CD4-positive, CD25-positive, alpha-beta regulatory T cell (primary cell): ENCODE measurements around the gene ADGRG6. TPM values are rescaled to one million over a fixed set of nuclear protein-coding genes. Genes with fewer than 3 reads are reported as not detected.
A peak's percentile ranks its signal among the peaks of the same experiment; 100 is the strongest.

Source experiments
- ATAC-seq, 2 donors: fragments of 150-1000 bp; cut with Tn5 transposase; one replicate each; pipeline ENCODE4 v1.10.0; 2021; ENCODE audit warnings: low read depth in 2 of 2, moderate number of reproducible peaks in 2 of 2, moderate library complexity in 1 of 2
- DNase-seq, 3 donors: peaks; one replicate each; pipeline versions ENCODE4 v3.0.0 to v3.0.0-alpha.2; 2012 to 2022; ENCODE audit warnings: mixed read lengths in 1 of 3
- H3K27ac ChIP-seq: one replicate; pipeline ENCODE4 v1.7.0; 2013; ENCODE audit warnings: mild to moderate bottlenecking, low read length; ENCODE audit not compliant: insufficient read depth, poor library complexity, severe bottlenecking
- H3K27me3 ChIP-seq: one replicate; pipeline ENCODE4 v1.7.0; 2013; ENCODE audit warnings: low read length; ENCODE audit not compliant: control insufficient read depth, insufficient read depth
- H3K36me3 ChIP-seq: one replicate; pipeline ENCODE4 v1.7.0; 2013; ENCODE audit warnings: mild to moderate bottlenecking, low read length, moderate library complexity; ENCODE audit not compliant: control insufficient read depth, insufficient read depth
- H3K4me1 ChIP-seq: 2 replicates; pipeline ENCODE4 v1.7.0; 2013; ENCODE audit warnings: mild to moderate bottlenecking, low read length; ENCODE audit not compliant: insufficient read depth, control insufficient read depth, poor library complexity, severe bottlenecking
- H3K4me3 ChIP-seq: one replicate; pipeline ENCODE4 v1.7.0; 2013; ENCODE audit warnings: low read depth, mild to moderate bottlenecking, low read length, moderate library complexity
- H3K9me3 ChIP-seq, 2 experiments: 1 replicate in 1 of 2; 2 replicates in 1 of 2; pipeline ENCODE4 v1.7.0; 2013; ENCODE audit warnings: low read length in 2 of 2, mild to moderate bottlenecking in 1 of 2, moderate library complexity in 1 of 2; ENCODE audit not compliant: control insufficient read depth in 2 of 2
- H3K27ac Mint-ChIP-seq, 3 donors: one replicate each; pipeline ENCODE4 v1.8.0; 2020 to 2022; ENCODE audit warnings: mild to moderate bottlenecking in 3 of 3, mixed read lengths in 3 of 3, moderate library complexity in 2 of 3
- H3K27me3 Mint-ChIP-seq: one replicate; pipeline ENCODE4 v1.8.0; 2022; ENCODE audit warnings: mild to moderate bottlenecking, mixed read lengths
- H3K36me3 Mint-ChIP-seq: one replicate; pipeline ENCODE4 v1.8.0; 2020; ENCODE audit warnings: mixed read lengths
- H3K4me1 Mint-ChIP-seq, 4 donors: one replicate each; pipeline ENCODE4 v1.8.0; 2020 to 2022; ENCODE audit warnings: mixed read lengths in 4 of 4, mild to moderate bottlenecking in 1 of 4
- H3K4me3 Mint-ChIP-seq, 4 donors: one replicate each; pipeline ENCODE4 v1.8.0; 2020 to 2022; ENCODE audit warnings: mild to moderate bottlenecking in 4 of 4, mixed read lengths in 4 of 4, moderate library complexity in 3 of 4
- H3K9me3 Mint-ChIP-seq, 7 donors: one replicate each; pipeline ENCODE4 v1.8.0; 2020 to 2022; ENCODE audit warnings: mixed read lengths in 7 of 7, mild to moderate bottlenecking in 3 of 7, moderate library complexity in 2 of 7
- polyA plus RNA-seq, 4 donors: library from polyadenylated mRNA; unstranded; fragments of 300-500 nt; fragmentation: Illumina TruSeq; gene quantifications; one replicate each; pipeline ENCODE4 v1.2.3, GENCODE V29; 2021
- total RNA-seq: library from RNA; stranded (reverse); gene quantifications from one replicate; pipeline ENCODE4 v1.2.3, GENCODE V29; 2022

Gene ADGRG6
- total and polyA plus RNA-seq, 5 donors from 2014 or later: 0.74 TPM; not detected in 4

- H3K4me3 Mint-ChIP-seq: no peak overlapping the region
- H3K4me1 Mint-ChIP-seq: peaks cover 0 to 4% (median 0%) of the 10 kb centered on the region in 4 donors
- no peak for DNase-seq
- H3K4me3 ChIP-seq: no peak overlapping the region
- no peaks in the 10 kb centered on the region for H3K9me3 ChIP-seq
- no peaks in the 10 kb centered on the region for H3K36me3 Mint-ChIP-seq
- no peak overlapping the region for H3K27ac ChIP-seq
- no peaks in the 10 kb centered on the region for H3K36me3 ChIP-seq
- ATAC-seq: no peak
- no peaks in the 10 kb centered on the region for H3K27me3 ChIP-seq
- peaks cover 11% of the 10 kb centered on the region for H3K27me3 Mint-ChIP-seq
- no peak overlapping the region for H3K27ac Mint-ChIP-seq
- no peaks in the 10 kb centered on the region for H3K9me3 Mint-ChIP-seq
- H3K4me1 ChIP-seq: no peaks in the 10 kb centered on the region
Observed at GRCh38 chr6:142292166-142292924, 9.5 kb upstream of the ADGRG6 start.

GRCh38 chr6:142293121-142293520 lies 8.7 kb upstream of the ADGRG6 start:
- Mint-ChIP-seq H3K4me1 (peaks cover 0 to 4% (median 0%) of the 10 kb centered on the region in 4 donors), H3K27ac (no peak overlapping the region), H3K4me3 (no peak overlapping the region), H3K36me3 (no peaks in the 10 kb centered on the region), H3K27me3 (peaks cover 13% of the 10 kb centered on the region), H3K9me3 (no peaks in the 10 kb centered on the region)
- no peaks in the 10 kb centered on the region for H3K36me3 ChIP-seq
- no peak overlapping the region for H3K27ac ChIP-seq
- H3K4me1 ChIP-seq: no peaks in the 10 kb centered on the region
- DNase-seq: no peak
- no peak overlapping the region for H3K4me3 ChIP-seq
- ATAC-seq: no peak
- H3K27me3 ChIP-seq: no peaks in the 10 kb centered on the region
- no peaks in the 10 kb centered on the region for H3K9me3 ChIP-seq

DNA sequence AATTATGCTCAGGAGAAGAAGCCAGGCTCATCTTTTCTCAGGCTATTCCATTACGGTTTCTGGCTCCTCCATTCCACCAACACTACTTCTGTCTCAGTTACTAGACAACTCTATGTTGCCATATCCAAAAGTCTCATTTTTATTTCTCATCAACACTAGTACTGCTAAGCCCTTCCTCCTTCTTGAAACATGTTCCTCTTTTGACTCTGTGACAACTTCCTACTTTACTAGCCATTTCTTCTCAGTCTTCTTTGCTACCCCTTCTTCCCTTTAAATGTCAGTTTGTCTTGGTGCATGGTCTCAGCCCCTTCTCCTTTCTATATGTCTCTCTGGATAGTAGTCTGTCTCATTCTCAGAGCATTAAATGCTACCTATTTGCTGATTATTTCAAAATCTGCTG lies 7.1 kb upstream of the ADGRG6 start:
- Mint-ChIP-seq H3K27me3 (peaks cover 16% of the 10 kb centered on the region), H3K9me3 (no peaks in the 10 kb centered on the region), H3K36me3 (no peaks in the 10 kb centered on the region), H3K27ac (peak overlapping the region in 1 of 3 donors; percentile 16), H3K4me3 (no peak overlapping the region), H3K4me1 (peaks cover 0 to 4% (median 0%) of the 10 kb centered on the region in 4 donors)
- ATAC-seq (no peak), DNase-seq (no peak)
- no peak overlapping the region for H3K27ac ChIP-seq
- H3K4me1 ChIP-seq: no peaks in the 10 kb centered on the region
- no peaks in the 10 kb centered on the region for H3K9me3 ChIP-seq
- no peak overlapping the region for H3K4me3 ChIP-seq
- H3K27me3 ChIP-seq: no peaks in the 10 kb centered on the region
- H3K36me3 ChIP-seq: no peaks in the 10 kb centered on the region

- Histone ChIP-seq H3K27me3 (peaks cover 9% of the 10 kb centered on the region), H3K4me1 (peaks cover 5% of the 10 kb centered on the region), H3K4me3 (no peak overlapping the region), H3K36me3 (no peaks in the 10 kb centered on the region), H3K9me3 (no peaks in the 10 kb centered on the region), H3K27ac (no peak overlapping the region)
- H3K27ac Mint-ChIP-seq: no peak overlapping the region
- H3K36me3 Mint-ChIP-seq: no peaks in the 10 kb centered on the region
- DNase-seq (no peak), ATAC-seq (no peak)
- H3K4me1 Mint-ChIP-seq: peaks cover 0 to 4% (median 3%) of the 10 kb centered on the region in 4 donors
- H3K9me3 Mint-ChIP-seq: peaks cover 0 to 2% (median 0%) of the 10 kb centered on the region in 7 donors
- H3K27me3 Mint-ChIP-seq: peaks cover 22% of the 10 kb centered on the region
- no peak overlapping the region for H3K4me3 Mint-ChIP-seq
Observed at GRCh38 chr6:142296975-142297604, 4.7 kb upstream of the ADGRG6 start.

- H3K27ac Mint-ChIP-seq: no peak overlapping the region
- H3K4me3 Mint-ChIP-seq: no peak overlapping the region
- no peak overlapping the region for H3K27ac ChIP-seq
- H3K9me3 ChIP-seq: no peaks in the 10 kb centered on the region
- no peaks in the 10 kb centered on the region for H3K36me3 Mint-ChIP-seq
- peaks cover 0 to 9% (median 3%) of the 10 kb centered on the region in 4 donors for H3K4me1 Mint-ChIP-seq
- no peaks in the 10 kb centered on the region for H3K36me3 ChIP-seq
- H3K27me3 Mint-ChIP-seq: peaks cover 27% of the 10 kb centered on the region
- H3K9me3 Mint-ChIP-seq: peaks cover 0 to 2% (median 0%) of the 10 kb centered on the region in 7 donors
- ATAC-seq (no peak), DNase-seq (no peak)
- H3K4me3 ChIP-seq: no peak overlapping the region
- peaks cover 8% of the 10 kb centered on the region for H3K4me1 ChIP-seq
- peaks cover 9% of the 10 kb centered on the region for H3K27me3 ChIP-seq
Observed at GRCh38 chr6:142297605-142297995, 4.2 kb upstream of the ADGRG6 start.

GRCh38 chr6:142297996-142298753 lies 3.6 kb upstream of the ADGRG6 start:
- H3K27me3 ChIP-seq: peaks cover 9% of the 10 kb centered on the region
- peaks cover 8% of the 10 kb centered on the region for H3K4me1 ChIP-seq
- H3K9me3 Mint-ChIP-seq: peaks cover 0 to 2% (median 0%) of the 10 kb centered on the region in 7 donors
- no peak for ATAC-seq
- no peak overlapping the region for H3K4me3 Mint-ChIP-seq
- DNase-seq: no peak
- no peak overlapping the region for H3K4me3 ChIP-seq
- H3K4me1 Mint-ChIP-seq: peaks cover 0 to 11% (median 3%) of the 10 kb centered on the region in 4 donors
- H3K9me3 ChIP-seq: no peaks in the 10 kb centered on the region
- H3K27ac Mint-ChIP-seq: no peak overlapping the region
- H3K27me3 Mint-ChIP-seq: peaks cover 33% of the 10 kb centered on the region
- H3K27ac ChIP-seq: no peak overlapping the region
- no peaks in the 10 kb centered on the region for H3K36me3 Mint-ChIP-seq
- H3K36me3 ChIP-seq: no peaks in the 10 kb centered on the region

DNA sequence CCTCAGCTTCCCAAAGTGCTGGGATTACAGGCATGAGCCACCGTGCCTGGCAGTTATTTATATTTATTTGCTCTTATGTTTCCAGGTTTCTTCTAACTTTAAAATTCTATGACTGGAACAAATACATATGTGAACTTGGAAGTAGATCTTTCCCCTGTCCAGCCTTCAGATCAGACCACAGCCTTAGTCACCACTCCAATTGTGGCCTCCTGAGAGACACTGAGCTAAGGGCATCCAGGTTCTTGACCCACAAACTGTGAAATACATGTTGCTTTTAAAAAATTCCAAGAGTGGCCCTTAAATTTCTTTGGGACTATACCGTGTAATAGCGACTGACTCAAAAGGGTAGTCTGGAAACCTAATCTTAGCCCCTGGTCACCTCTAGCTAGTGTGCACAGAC lies 1.5 kb upstream of the ADGRG6 start:
- Histone ChIP-seq H3K4me1 (peaks cover 8% of the 10 kb centered on the region), H3K27me3 (peaks cover 12% of the 10 kb centered on the region), H3K27ac (no peak overlapping the region), H3K36me3 (no peaks in the 10 kb centered on the region), H3K9me3 (no peaks in the 10 kb centered on the region), H3K4me3 (no peak overlapping the region)
- H3K4me1 Mint-ChIP-seq: peaks cover 0 to 12% (median 1%) of the 10 kb centered on the region in 4 donors
- H3K36me3 Mint-ChIP-seq: no peaks in the 10 kb centered on the region
- H3K4me3 Mint-ChIP-seq: no peak overlapping the region
- no peak for ATAC-seq
- peaks cover 36% of the 10 kb centered on the region for H3K27me3 Mint-ChIP-seq
- no peak for DNase-seq
- peaks cover 0 to 2% (median 0%) of the 10 kb centered on the region in 7 donors for H3K9me3 Mint-ChIP-seq
- H3K27ac Mint-ChIP-seq: no peak overlapping the region
